Measurements from ENCODE around the gene OVCH2.

GRCh38 chr11:7646866-7647265, 59.4 kb downstream of the OVCH2 start:
- TF ChIP-seq CTCF (IDR thresholded peaks at IDR 0.05 in 8 of 11, conservative IDR thresholded peaks at IDR 0.05 in 3 of 11) (no peak), POLR2A (IDR thresholded peaks at IDR 0.05) (no peak), POLR2AphosphoS5 (IDR thresholded peaks at IDR 0.05) (no peak)

Data from spleen (tissue), 7 donors.